HG03342 (cell line): ENCODE measurements around the gene MAP2K7.
"Not testable (repeated sequence)": the region's sequence is repeated elsewhere in the genome, so short reads cannot be mapped to it uniquely, and the experiment has no call there.

Experiments
- ATAC-seq: cut with Tn5 transposase; IDR thresholded peaks from one replicate; pipeline ENCODE4 v1.9.1; 2021; ENCODE audit warnings: mild to moderate bottlenecking, moderate library complexity; ENCODE audit not compliant: unreplicated experiment

MAP2K7 gene

GRCh38 chr19:7961082-7961481 lies 57.4 kb downstream of the MAP2K7 start:
- ATAC-seq = not testable (repeated sequence)

- ATAC-seq = no peak
Observed at GRCh38 chr19:7961920-7962626, 58.4 kb downstream of the MAP2K7 start.

GRCh38 chr19:7962644-7963268 lies 59.1 kb downstream of the MAP2K7 start:
- no peak for ATAC-seq

- ATAC-seq = no peak
Observed at GRCh38 chr19:7963566-7963965, 59.9 kb downstream of the MAP2K7 start.
